ENCODE data around the gene DHX32.
"Not testable (repeated sequence)": the region's sequence is repeated elsewhere in the genome, so short reads cannot be mapped to it uniquely, and the experiment has no call there.

Gene DHX32

DNA sequence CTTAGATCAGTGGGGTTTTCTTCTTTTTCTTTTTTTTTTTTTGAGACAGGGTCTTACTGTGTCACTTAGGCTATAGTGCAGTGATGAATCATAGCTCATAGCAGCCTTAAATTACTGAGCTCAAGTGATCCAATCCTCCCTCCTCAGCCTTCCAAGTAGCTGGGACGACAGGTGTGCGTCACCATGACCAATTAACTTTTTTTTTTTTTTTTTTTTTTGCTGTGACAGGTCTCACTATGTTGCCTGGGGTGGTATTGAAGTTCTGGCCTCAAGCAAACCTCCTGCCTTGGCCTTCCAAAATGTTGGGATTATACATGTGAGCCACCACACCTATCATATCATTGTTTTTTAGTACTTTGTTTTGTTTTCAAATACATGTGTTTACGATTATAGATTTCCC lies 28.4 kb upstream of the DHX32 start:
- H2AFZ ChIP-seq (ENCODE audit: low read length); H3K4ac ChIP-seq (ENCODE audit: low read length); H2BK12ac ChIP-seq (ENCODE audit: low read length); H3K18ac ChIP-seq (ENCODE audit: low read length); H2BK15ac ChIP-seq (ENCODE audit: low read length); H3K4me3 ChIP-seq (ENCODE audit: low read length in 2 of 2); H4K8ac ChIP-seq (ENCODE audit: low read depth, low read length); H3K4me2 ChIP-seq (ENCODE audit: insufficient read depth, low read length, poor library complexity, severe bottlenecking); DNase-seq (ENCODE audit: low spot score); H4K91ac ChIP-seq (ENCODE audit: low read depth, low read length, poor library complexity); H3K9me3 ChIP-seq (replicated peaks in 1 of 2; ENCODE audit: control insufficient read depth in 2 of 2, insufficient read depth in 1 of 2, low read depth in 1 of 2, low read length in 2 of 2); H3K14ac ChIP-seq (ENCODE audit: low read length); H3K23ac ChIP-seq (ENCODE audit: low read depth, low read length, poor library complexity); H2BK120ac ChIP-seq (ENCODE audit: low read depth, low read length); H3K27ac ChIP-seq (replicated peaks; ENCODE audit: low read length); H3K79me1 ChIP-seq (ENCODE audit: low read depth, low read length); H3K9ac ChIP-seq (ENCODE audit: low read depth, low read length, poor library complexity); H2BK5ac ChIP-seq (ENCODE audit: low read length); H3K27me3 ChIP-seq (ENCODE audit: control insufficient read depth in 3 of 3, insufficient read depth in 3 of 3, low read depth in 1 of 3, low read length in 3 of 3); H2AK5ac ChIP-seq (ENCODE audit: low read depth, low read length); H3K36me3 ChIP-seq (replicated peaks in 1 of 2; ENCODE audit: control insufficient read depth in 2 of 2, insufficient read depth in 2 of 2, low read length in 2 of 2); H3K4me1 ChIP-seq (ENCODE audit: control insufficient read depth in 2 of 2, insufficient read depth in 1 of 2, low read depth in 1 of 2, low read length in 2 of 2): not testable (repeated sequence)
- no CpG with 5 or more reads among the region's 3 CpGs for WGBS, 2 donors (ENCODE audit: extremely low coverage in 2 of 2, insufficient read length in 2 of 2, insufficient replicate concordance in 1 of 2)

DNA sequence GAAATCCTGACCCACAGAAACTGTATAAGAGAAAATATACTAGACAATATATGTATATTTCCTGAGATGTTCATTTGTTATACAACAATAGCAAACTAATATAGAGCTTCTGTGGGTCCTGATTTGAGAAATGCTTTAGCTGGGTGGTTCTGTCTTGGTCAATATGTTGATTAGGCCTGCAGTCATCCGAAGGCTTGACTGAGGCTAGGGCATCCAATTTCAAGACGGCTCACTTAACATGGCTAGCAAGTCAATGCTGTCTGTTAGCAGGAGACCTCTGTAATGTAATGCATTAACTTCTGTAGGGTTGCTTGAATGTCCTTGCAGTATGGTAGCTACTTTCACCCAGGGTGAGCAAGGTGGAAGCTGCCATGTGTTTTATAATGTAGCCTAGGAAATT lies 27.7 kb upstream of the DHX32 start:
- H3K4me2 ChIP-seq (ENCODE audit: insufficient read depth, low read length, poor library complexity, severe bottlenecking); H2BK12ac ChIP-seq (ENCODE audit: low read length); H3K23ac ChIP-seq (ENCODE audit: low read depth, low read length, poor library complexity); H2AFZ ChIP-seq (ENCODE audit: low read length); H3K27me3 ChIP-seq (ENCODE audit: control insufficient read depth in 3 of 3, insufficient read depth in 3 of 3, low read depth in 1 of 3, low read length in 3 of 3); H3K79me1 ChIP-seq (ENCODE audit: low read depth, low read length); H4K91ac ChIP-seq (ENCODE audit: low read depth, low read length, poor library complexity); H3K4me3 ChIP-seq (ENCODE audit: low read length in 2 of 2); H3K4ac ChIP-seq (ENCODE audit: low read length); H3K9me3 ChIP-seq (replicated peaks in 1 of 2; ENCODE audit: control insufficient read depth in 2 of 2, insufficient read depth in 1 of 2, low read depth in 1 of 2, low read length in 2 of 2); H2AK5ac ChIP-seq (ENCODE audit: low read depth, low read length); H3K27ac ChIP-seq (replicated peaks; ENCODE audit: low read length); H2BK5ac ChIP-seq (ENCODE audit: low read length); H3K4me1 ChIP-seq (ENCODE audit: control insufficient read depth in 2 of 2, insufficient read depth in 1 of 2, low read depth in 1 of 2, low read length in 2 of 2); DNase-seq (ENCODE audit: low spot score); H3K14ac ChIP-seq (ENCODE audit: low read length); H4K8ac ChIP-seq (ENCODE audit: low read depth, low read length); H3K9ac ChIP-seq (ENCODE audit: low read depth, low read length, poor library complexity); H3K36me3 ChIP-seq (replicated peaks in 1 of 2; ENCODE audit: control insufficient read depth in 2 of 2, insufficient read depth in 2 of 2, low read length in 2 of 2); H2BK15ac ChIP-seq (ENCODE audit: low read length); H2BK120ac ChIP-seq (ENCODE audit: low read depth, low read length); H3K18ac ChIP-seq (ENCODE audit: low read length): not testable (repeated sequence)
- WGBS, 2 donors (ENCODE audit: extremely low coverage in 2 of 2, insufficient read length in 2 of 2, insufficient replicate concordance in 1 of 2): no CpG with 5 or more reads among the region's 2 CpGs

DNA sequence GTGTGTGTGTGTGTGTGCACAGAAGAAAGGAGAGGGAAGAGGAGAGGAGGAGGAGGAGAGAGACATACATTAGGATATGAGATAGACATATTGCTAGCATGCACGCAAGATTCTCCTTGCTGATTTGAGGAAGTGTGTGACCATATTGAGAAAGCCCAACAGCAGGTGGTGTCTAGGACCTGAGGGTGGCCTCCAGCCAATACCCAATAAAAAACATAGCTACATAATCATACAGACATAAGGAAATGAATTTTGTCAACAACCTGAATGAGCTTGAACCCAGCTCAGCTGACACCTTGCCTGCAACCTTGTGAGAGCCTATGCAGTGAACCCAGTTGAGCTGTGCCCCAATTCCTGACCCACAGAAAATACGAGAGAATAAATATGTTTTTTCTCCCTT lies 26.5 kb upstream of the DHX32 start:
- not testable (repeated sequence) for H2BK5ac ChIP-seq (ENCODE audit: low read length); DNase-seq (ENCODE audit: low spot score); H4K8ac ChIP-seq (ENCODE audit: low read depth, low read length); H3K27me3 ChIP-seq (ENCODE audit: control insufficient read depth in 3 of 3, insufficient read depth in 3 of 3, low read depth in 1 of 3, low read length in 3 of 3); H3K4me3 ChIP-seq (ENCODE audit: low read length in 2 of 2); H3K36me3 ChIP-seq (replicated peaks in 1 of 2; ENCODE audit: control insufficient read depth in 2 of 2, insufficient read depth in 2 of 2, low read length in 2 of 2); H3K18ac ChIP-seq (ENCODE audit: low read length); H3K79me1 ChIP-seq (ENCODE audit: low read depth, low read length); H3K27ac ChIP-seq (replicated peaks; ENCODE audit: low read length); H2BK15ac ChIP-seq (ENCODE audit: low read length); H2AFZ ChIP-seq (ENCODE audit: low read length); H3K9ac ChIP-seq (ENCODE audit: low read depth, low read length, poor library complexity); H3K9me3 ChIP-seq (replicated peaks in 1 of 2; ENCODE audit: control insufficient read depth in 2 of 2, insufficient read depth in 1 of 2, low read depth in 1 of 2, low read length in 2 of 2); H3K23ac ChIP-seq (ENCODE audit: low read depth, low read length, poor library complexity); H2AK5ac ChIP-seq (ENCODE audit: low read depth, low read length); H3K4me1 ChIP-seq (ENCODE audit: control insufficient read depth in 2 of 2, insufficient read depth in 1 of 2, low read depth in 1 of 2, low read length in 2 of 2); H2BK12ac ChIP-seq (ENCODE audit: low read length); H2BK120ac ChIP-seq (ENCODE audit: low read depth, low read length); H3K14ac ChIP-seq (ENCODE audit: low read length); H3K4me2 ChIP-seq (ENCODE audit: insufficient read depth, low read length, poor library complexity, severe bottlenecking); H3K4ac ChIP-seq (ENCODE audit: low read length); H4K91ac ChIP-seq (ENCODE audit: low read depth, low read length, poor library complexity)
- WGBS, 2 donors (ENCODE audit: extremely low coverage in 2 of 2, insufficient read length in 2 of 2, insufficient replicate concordance in 1 of 2): no CpG with 5 or more reads among the region's 2 CpGs

DNA sequence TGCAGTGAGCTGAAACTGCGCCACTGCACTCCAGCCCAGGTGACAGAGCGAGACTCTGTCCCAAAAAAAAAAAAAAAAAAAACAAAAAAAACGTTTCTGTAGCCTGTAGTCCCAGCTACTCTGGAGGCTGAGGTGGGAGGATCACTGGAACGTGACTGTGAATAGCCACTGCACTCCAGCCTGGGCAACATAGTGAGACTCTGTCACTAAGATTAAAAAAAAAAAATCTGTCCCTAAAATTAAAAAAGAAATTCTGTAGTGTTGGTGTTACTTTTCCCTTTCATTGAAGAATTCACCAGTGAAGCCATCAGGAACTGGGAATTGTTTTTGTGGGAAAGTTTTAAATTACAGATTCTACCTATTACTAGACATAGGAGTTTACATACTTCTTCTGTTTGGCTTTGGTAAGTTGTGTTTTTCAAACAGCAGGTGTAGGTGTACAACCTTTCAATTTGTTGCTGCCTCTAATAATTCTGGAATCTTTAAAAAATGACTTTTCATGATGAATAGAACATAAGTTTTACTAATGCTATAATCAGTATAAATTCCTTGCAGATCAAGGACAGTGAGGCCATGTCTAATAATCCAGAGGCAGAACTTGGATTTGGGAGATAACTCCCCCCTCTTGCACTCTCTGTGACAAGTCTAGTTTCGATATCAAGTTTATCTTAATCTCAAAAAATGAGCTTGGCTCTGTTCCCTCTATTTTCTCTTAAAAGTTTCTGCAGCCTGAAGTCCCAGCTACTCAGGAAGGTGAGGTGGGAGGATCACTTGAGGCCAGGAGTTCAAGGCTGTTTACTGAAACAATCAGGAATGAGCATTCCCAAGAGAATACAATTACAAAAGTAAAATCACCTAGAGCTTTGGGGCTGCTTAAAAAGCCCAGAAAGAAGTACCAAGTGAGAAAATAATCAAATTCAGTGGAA lies 24.2 kb upstream of the DHX32 start:
- H3K4me1 ChIP-seq (ENCODE audit: control insufficient read depth in 2 of 2, insufficient read depth in 1 of 2, low read depth in 1 of 2, low read length in 2 of 2); H3K79me1 ChIP-seq (ENCODE audit: low read depth, low read length); H3K27me3 ChIP-seq (ENCODE audit: control insufficient read depth in 3 of 3, insufficient read depth in 3 of 3, low read depth in 1 of 3, low read length in 3 of 3); H3K9ac ChIP-seq (ENCODE audit: low read depth, low read length, poor library complexity); H3K18ac ChIP-seq (ENCODE audit: low read length); H3K14ac ChIP-seq (ENCODE audit: low read length); H2AK5ac ChIP-seq (ENCODE audit: low read depth, low read length); H3K4me2 ChIP-seq (ENCODE audit: insufficient read depth, low read length, poor library complexity, severe bottlenecking); H4K91ac ChIP-seq (ENCODE audit: low read depth, low read length, poor library complexity); H4K8ac ChIP-seq (ENCODE audit: low read depth, low read length); H2BK12ac ChIP-seq (ENCODE audit: low read length); H3K4me3 ChIP-seq (ENCODE audit: low read length in 2 of 2); H2BK120ac ChIP-seq (ENCODE audit: low read depth, low read length); DNase-seq (ENCODE audit: low spot score); H2AFZ ChIP-seq (ENCODE audit: low read length); H2BK5ac ChIP-seq (ENCODE audit: low read length); H3K27ac ChIP-seq (replicated peaks; ENCODE audit: low read length); H3K23ac ChIP-seq (ENCODE audit: low read depth, low read length, poor library complexity); H3K36me3 ChIP-seq (replicated peaks in 1 of 2; ENCODE audit: control insufficient read depth in 2 of 2, insufficient read depth in 2 of 2, low read length in 2 of 2); H2BK15ac ChIP-seq (ENCODE audit: low read length); H3K4ac ChIP-seq (ENCODE audit: low read length); H3K9me3 ChIP-seq (replicated peaks in 1 of 2; ENCODE audit: control insufficient read depth in 2 of 2, insufficient read depth in 1 of 2, low read depth in 1 of 2, low read length in 2 of 2): not testable (repeated sequence)
- no CpG with 5 or more reads among the region's 5 CpGs for WGBS, 2 donors (ENCODE audit: extremely low coverage in 2 of 2, insufficient read length in 2 of 2, insufficient replicate concordance in 1 of 2)

Data from neuronal stem cell (in vitro differentiated cells).